Stimulated activated CD8-positive, alpha-beta memory T cell treated with anti-CD3 and anti-CD28 coated beads, Interleukin-7, amount 100 ng/mL, for 4 hours (primary cell): ENCODE data around the gene AFF3.

Experiments
- DNase-seq, 2 donors: peaks; one replicate each; pipeline ENCODE4 v3.0.0-alpha.2; 2020; ENCODE audit warnings: low read depth in 2 of 2

The AFF3 gene

GRCh38 chr2:100009743-100010142 is 132.6 kb downstream of the AFF3 start:
- no peak for DNase-seq

- DNase-seq = no peak
Observed at GRCh38 chr2:100008956-100009355, 133.4 kb downstream of the AFF3 start.

- no peak for DNase-seq
Observed at GRCh38 chr2:100006516-100006915, 135.9 kb downstream of the AFF3 start.

- DNase-seq = no peak
Observed at GRCh38 chr2:100004959-100005387, 137.4 kb downstream of the AFF3 start.

- no peak for DNase-seq
Observed at GRCh38 chr2:100004348-100004884, 138.0 kb downstream of the AFF3 start.

- DNase-seq = no peak
Observed at GRCh38 chr2:100002059-100002458, 140.3 kb downstream of the AFF3 start.

GRCh38 chr2:100000915-100001707 is 141.3 kb downstream of the AFF3 start:
- DNase-seq = no peak

GRCh38 chr2:99998651-99999320 is 143.6 kb downstream of the AFF3 start:
- DNase-seq = no peak

- no peak for DNase-seq
Observed at GRCh38 chr2:99989905-99990304, 152.5 kb downstream of the AFF3 start.

- DNase-seq = no peak
Observed at GRCh38 chr2:99988599-99988998, 153.8 kb downstream of the AFF3 start.

GRCh38 chr2:99987160-99987559 is 155.2 kb downstream of the AFF3 start:
- no peak for DNase-seq

GRCh38 chr2:99984799-99985515 is 157.4 kb downstream of the AFF3 start:
- DNase-seq = no peak

- DNase-seq = no peak
Observed at GRCh38 chr2:99982744-99983143, 159.6 kb downstream of the AFF3 start.

GRCh38 chr2:99981840-99982239 is 160.6 kb downstream of the AFF3 start:
- no peak for DNase-seq

- no peak for DNase-seq
Observed at GRCh38 chr2:99980176-99980575, 162.2 kb downstream of the AFF3 start.

GRCh38 chr2:99977966-99978365 is 164.4 kb downstream of the AFF3 start:
- no peak for DNase-seq

GRCh38 chr2:99975386-99975785 is 167.0 kb downstream of the AFF3 start:
- no peak for DNase-seq

GRCh38 chr2:99974682-99975375 is 167.6 kb downstream of the AFF3 start:
- no peak for DNase-seq

GRCh38 chr2:99974275-99974674 is 168.1 kb downstream of the AFF3 start:
- DNase-seq = no peak

GRCh38 chr2:99971326-99971900 is 171.0 kb downstream of the AFF3 start:
- DNase-seq = no peak

- no peak for DNase-seq
Observed at GRCh38 chr2:99970292-99970868, 172.0 kb downstream of the AFF3 start.
